Stomach (tissue), 9 donors: ENCODE measurements around the gene MTX3. TPM values are rescaled to one million over a fixed set of nuclear protein-coding genes. Genes with fewer than 3 reads are reported as not detected.

Experiments used
- DNase-seq, 2 donors: peaks; one replicate each; pipeline versions ENCODE4 v3.0.0 to v3.0.0-alpha.2; 2013 to 2019
- H3K27ac ChIP-seq, 5 donors: fragments of 200-600 bp in 4 of 5; sonication (generic) in 4 of 5; one replicate each; pipeline ENCODE4 v1.5.1; 2013 to 2019; ENCODE audit warnings: mild to moderate bottlenecking in 1 of 5, moderate library complexity in 1 of 5
- H3K27me3 ChIP-seq, 3 donors: fragments of 200-600 bp; sonication (generic); one replicate each; pipeline ENCODE4 v1.5.1; 2017 to 2019; ENCODE audit warnings: mixed run types in 1 of 3
- H3K36me3 ChIP-seq, 4 donors: fragments of 200-600 bp; sonication (generic); 1 replicate in 3 of 4; 2 replicates in 1 of 4; pipeline ENCODE4 v1.5.1; 2016 to 2019
- H3K4me1 ChIP-seq, 4 donors: fragments of 200-600 bp; sonication (generic); one replicate each; pipeline ENCODE4 v1.5.1; 2016 to 2019
- H3K4me3 ChIP-seq, 4 donors: fragments of 200-600 bp; sonication (generic) in 3 of 4; one replicate each; pipeline ENCODE4 v1.5.1; 2016 to 2019; ENCODE audit warnings: mild to moderate bottlenecking in 1 of 4
- H3K9me3 ChIP-seq, 4 donors: fragments of 200-600 bp; sonication (generic); one replicate each; pipeline ENCODE4 v1.5.1; 2016 to 2019
- EP300 ChIP-seq: sonication (generic); formaldehyde crosslinking; IDR thresholded peaks from one replicate; pipeline ENCODE4 v1.6.1; 2017; ENCODE audit warnings: antibody characterized with exemption
- POLR2A ChIP-seq, 4 donors: fragments of 450-650 bp; IDR thresholded peaks; one replicate each; pipeline ENCODE4 v1.6.1; 2016; ENCODE audit warnings: antibody characterized with exemption in 4 of 4, control low read depth in 2 of 4, mild to moderate bottlenecking in 1 of 4, moderate library complexity in 1 of 4
- POLR2AphosphoS5 ChIP-seq, 3 donors: sonication (generic); formaldehyde crosslinking; IDR thresholded peaks; one replicate each; pipeline ENCODE4 v1.6.1; 2016; ENCODE audit warnings: antibody characterized with exemption in 3 of 3
- WGBS, 5 donors: extraction: QIAGEN DNeasy Blood & Tissue Kit in 3 of 5; methylation state at CpG; one replicate each; pipeline versions ENCODE4 v1.1.5 to v1.1.7; 2013 to 2018; 5-methylcytosine and 5-hydroxymethylcytosine counted together
- intact Hi-C: fragments of 100-400 bp; cut with DNase I; formaldehyde crosslinking; loops from one replicate; pipeline ENCODE4 v1.15.1; 2023; ENCODE audit warnings: low total_unique reads
- polyA plus RNA-seq, 3 donors: library from polyadenylated mRNA; stranded (reverse); fragments of 200-250 nt; gene quantifications; one replicate each; pipeline ENCODE4 v1.2.3, GENCODE V29; 2013
- total RNA-seq, 5 donors: library from RNA; depleted of rRNA; stranded (reverse); fragments of >200 nt; gene quantifications; one replicate each; pipeline versions ENCODE4 v1.1.0 to v1.2.3, GENCODE V29; 2014 to 2016
- TF ChIP-seq, protein P1 (sequence below), 7 experiments: fragments of 450-650 bp in 4 of 7; fragments of 200-600 bp in 3 of 7; sonication (generic) in 3 of 7; IDR thresholded peaks; one replicate each; pipeline ENCODE4 v1.5.1; 2016 to 2019; ENCODE audit warnings: antibody characterized with exemption in 7 of 7, control low read depth in 2 of 7, mild to moderate bottlenecking in 1 of 7
- donor health status: healthy with polysubstance abuse.
- donor health status: Bipolar disorder and iron deficiency.
- donor health status: healthy.

Gene MTX3
- total and polyA plus RNA-seq, 8 donors: 0.58 to 26.8 (median 5.0) TPM

DNA sequence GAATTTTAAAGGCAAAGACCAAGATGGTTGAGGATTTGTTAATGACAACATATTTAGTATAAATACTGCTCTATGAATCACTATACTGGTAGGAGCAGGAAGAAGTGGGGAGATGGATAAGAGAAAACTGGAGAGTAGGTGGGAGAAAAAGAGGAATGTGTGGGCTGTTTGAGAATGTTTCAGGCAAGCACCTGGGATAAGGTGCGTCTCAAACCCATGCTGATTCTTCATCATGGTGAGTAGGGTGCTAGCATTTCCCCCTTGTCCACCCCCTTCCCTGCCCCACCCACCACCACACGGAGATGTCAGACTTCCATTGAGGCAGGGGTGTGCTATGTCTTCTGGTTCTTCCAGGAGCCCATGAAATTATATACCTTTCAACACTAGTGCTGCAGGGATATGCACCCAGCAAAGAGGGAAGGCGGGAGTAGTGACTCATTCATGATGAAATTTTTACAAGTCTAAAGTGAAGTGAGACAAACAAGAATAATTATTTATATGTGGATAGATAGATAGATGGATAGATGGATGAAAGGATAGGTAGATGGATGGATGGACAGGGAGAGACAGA, 54.3 kb downstream of the MTX3 start:
- Histone ChIP-seq H3K27ac (no peak overlapping the region), H3K36me3 (no peaks in the 10 kb centered on the region), H3K4me3 (no peak overlapping the region), H3K4me1 (no peaks in the 10 kb centered on the region), H3K9me3 (no peaks in the 10 kb centered on the region), H3K27me3 (no peaks in the 10 kb centered on the region)
- DNase-seq: no peak
- no peak for TF ChIP-seq EP300
- TF ChIP-seq POLR2AphosphoS5 (IDR thresholded peaks at IDR 0.05): no peak
- TF ChIP-seq, protein P1, sequence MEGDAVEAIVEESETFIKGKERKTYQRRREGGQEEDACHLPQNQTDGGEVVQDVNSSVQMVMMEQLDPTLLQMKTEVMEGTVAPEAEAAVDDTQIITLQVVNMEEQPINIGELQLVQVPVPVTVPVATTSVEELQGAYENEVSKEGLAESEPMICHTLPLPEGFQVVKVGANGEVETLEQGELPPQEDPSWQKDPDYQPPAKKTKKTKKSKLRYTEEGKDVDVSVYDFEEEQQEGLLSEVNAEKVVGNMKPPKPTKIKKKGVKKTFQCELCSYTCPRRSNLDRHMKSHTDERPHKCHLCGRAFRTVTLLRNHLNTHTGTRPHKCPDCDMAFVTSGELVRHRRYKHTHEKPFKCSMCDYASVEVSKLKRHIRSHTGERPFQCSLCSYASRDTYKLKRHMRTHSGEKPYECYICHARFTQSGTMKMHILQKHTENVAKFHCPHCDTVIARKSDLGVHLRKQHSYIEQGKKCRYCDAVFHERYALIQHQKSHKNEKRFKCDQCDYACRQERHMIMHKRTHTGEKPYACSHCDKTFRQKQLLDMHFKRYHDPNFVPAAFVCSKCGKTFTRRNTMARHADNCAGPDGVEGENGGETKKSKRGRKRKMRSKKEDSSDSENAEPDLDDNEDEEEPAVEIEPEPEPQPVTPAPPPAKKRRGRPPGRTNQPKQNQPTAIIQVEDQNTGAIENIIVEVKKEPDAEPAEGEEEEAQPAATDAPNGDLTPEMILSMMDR (IDR thresholded peaks at IDR 0.05): no peak
- no peak for TF ChIP-seq POLR2A (IDR thresholded peaks at IDR 0.05)
- WGBS, 5 donors: 71 to 82% (median 77%) methylated on average over 3 of the region's 3 CpGs
- intact Hi-C loops: no loop called here

DNA sequence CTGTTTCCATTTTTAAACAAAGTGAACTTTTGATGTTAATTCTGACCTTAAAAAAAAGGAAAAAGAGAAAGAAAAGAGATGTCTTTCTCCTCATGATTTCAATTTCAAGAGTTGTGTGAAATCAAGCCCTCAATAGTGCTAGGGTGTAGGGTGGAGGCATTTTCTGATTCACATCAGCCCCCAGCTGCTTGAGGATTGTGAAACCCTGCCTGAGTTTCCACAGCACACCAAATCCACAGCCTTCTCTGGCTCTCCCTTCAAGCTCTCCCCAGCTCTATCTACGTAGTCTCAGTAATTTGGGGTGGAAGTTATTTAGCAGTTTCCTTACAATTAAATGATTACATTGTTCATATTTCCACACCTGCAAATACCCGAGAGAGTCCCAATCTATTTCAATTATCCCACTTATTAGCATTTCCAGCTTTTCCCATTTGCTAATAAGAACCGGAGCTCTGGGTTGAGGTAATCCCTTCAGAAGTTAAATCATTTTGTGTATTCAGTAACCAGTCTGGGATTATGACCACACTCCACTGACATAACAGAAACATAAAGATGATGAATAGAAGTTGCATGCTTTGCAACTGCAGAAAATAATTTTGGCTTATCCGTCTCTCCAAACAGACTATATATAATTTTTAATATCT, 54.9 kb downstream of the MTX3 start:
- H3K4me3 ChIP-seq: no peak overlapping the region
- no peaks in the 10 kb centered on the region for H3K9me3 ChIP-seq
- TF ChIP-seq POLR2A (IDR thresholded peaks at IDR 0.05) (no peak), POLR2AphosphoS5 (IDR thresholded peaks at IDR 0.05) (no peak), EP300 (no peak)
- TF ChIP-seq, protein P1 (IDR thresholded peaks at IDR 0.05): no peak
- 41 to 70% (median 59%) methylated on average over 4 of the region's 4 CpGs for WGBS, 5 donors
- H3K36me3 ChIP-seq: no peaks in the 10 kb centered on the region
- intact Hi-C loops: no loop called here
- H3K27ac ChIP-seq: peak overlapping the region in 1 of 5 donors; percentile 2
- H3K27me3 ChIP-seq: no peaks in the 10 kb centered on the region
- no peak for DNase-seq
- no peaks in the 10 kb centered on the region for H3K4me1 ChIP-seq

- H3K4me1 ChIP-seq: no peaks in the 10 kb centered on the region
- intact Hi-C loops: no loop called here
- DNase-seq: no peak
- H3K36me3 ChIP-seq: no peaks in the 10 kb centered on the region
- H3K27me3 ChIP-seq: no peaks in the 10 kb centered on the region
- no peak overlapping the region for H3K27ac ChIP-seq
- no peak for TF ChIP-seq POLR2AphosphoS5 (IDR thresholded peaks at IDR 0.05)
- no peak for TF ChIP-seq POLR2A (IDR thresholded peaks at IDR 0.05)
- TF ChIP-seq, protein P1 (IDR thresholded peaks at IDR 0.05): no peak
- TF ChIP-seq EP300: no peak
- 89 to 99% (median 95%) methylated on average over 3 of the region's 3 CpGs for WGBS, 5 donors
- no peaks in the 10 kb centered on the region for H3K9me3 ChIP-seq
- no peak overlapping the region for H3K4me3 ChIP-seq
Observed at GRCh38 chr5:79934681-79935080, 56.4 kb downstream of the MTX3 start.

DNA sequence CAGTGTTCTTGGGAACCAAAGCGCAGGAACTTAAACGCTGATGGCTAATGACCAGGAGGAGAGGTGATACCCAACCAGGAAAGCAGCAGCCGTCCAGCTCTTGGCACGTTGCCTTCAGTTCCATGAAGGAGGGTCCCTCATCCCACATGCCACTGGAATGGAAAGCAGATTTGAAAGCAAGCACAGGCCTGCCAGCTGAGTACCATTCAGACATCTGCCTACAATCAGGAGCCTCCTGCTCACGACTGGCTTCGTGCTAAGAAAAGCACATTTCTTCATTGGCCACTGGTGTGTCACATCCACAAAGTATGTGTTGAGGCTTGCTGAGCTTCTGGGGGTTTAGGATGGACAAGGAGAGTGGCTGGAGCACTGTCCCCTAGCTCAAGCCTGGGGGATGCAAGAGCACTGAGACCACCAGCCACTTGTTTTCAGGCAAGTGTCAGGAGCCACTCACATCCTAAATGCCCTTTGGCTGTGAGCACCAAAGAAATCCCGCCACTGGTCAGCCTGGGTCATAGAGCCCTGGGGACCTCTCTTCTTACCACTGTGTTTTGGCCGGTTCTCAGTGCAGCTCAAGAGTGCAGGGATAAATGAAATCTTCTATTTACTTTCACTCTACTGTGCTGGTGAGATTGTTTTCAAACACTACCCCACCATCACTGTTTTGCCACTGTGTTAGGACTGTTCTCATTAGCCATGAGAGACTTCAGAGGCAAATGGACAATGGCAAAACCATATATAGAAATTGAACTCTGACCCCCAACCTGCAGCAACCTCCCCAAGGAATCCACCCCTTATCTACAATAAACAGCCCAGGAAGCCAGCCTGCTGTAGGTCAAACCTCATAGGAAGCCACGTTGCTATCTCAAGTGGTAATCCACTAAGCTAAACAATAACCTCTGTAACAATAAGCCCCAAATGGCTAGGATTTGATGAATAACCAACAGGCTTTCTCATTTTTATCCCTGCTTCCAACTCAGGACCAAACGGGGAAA, 58.3 kb downstream of the MTX3 start:
- H3K4me1 ChIP-seq: no peaks in the 10 kb centered on the region
- no peak overlapping the region for H3K27ac ChIP-seq
- no peaks in the 10 kb centered on the region for H3K36me3 ChIP-seq
- 70 to 82% (median 77%) methylated on average over 8 to 10 of the region's 10 CpGs for WGBS, 5 donors
- intact Hi-C loops: no loop called here
- no peaks in the 10 kb centered on the region for H3K27me3 ChIP-seq
- no peak for DNase-seq
- H3K4me3 ChIP-seq: no peak overlapping the region
- TF ChIP-seq POLR2A (IDR thresholded peaks at IDR 0.05): no peak
- TF ChIP-seq, protein P1 (IDR thresholded peaks at IDR 0.05): no peak
- TF ChIP-seq POLR2AphosphoS5 (IDR thresholded peaks at IDR 0.05): no peak
- TF ChIP-seq EP300: no peak
- no peaks in the 10 kb centered on the region for H3K9me3 ChIP-seq
